GM19395 (cell line): Measurements from ENCODE around the gene RHBDL3.
"Not testable (repeated sequence)": the region's sequence is repeated elsewhere in the genome, so short reads cannot be mapped to it uniquely, and the experiment has no call there.

Experiments
- ATAC-seq: cut with Tn5 transposase; IDR thresholded peaks from one replicate; pipeline ENCODE4 v1.9.1; 2021; ENCODE audit warnings: mild to moderate bottlenecking, moderate library complexity; ENCODE audit not compliant: unreplicated experiment

The RHBDL3 gene, protein sequence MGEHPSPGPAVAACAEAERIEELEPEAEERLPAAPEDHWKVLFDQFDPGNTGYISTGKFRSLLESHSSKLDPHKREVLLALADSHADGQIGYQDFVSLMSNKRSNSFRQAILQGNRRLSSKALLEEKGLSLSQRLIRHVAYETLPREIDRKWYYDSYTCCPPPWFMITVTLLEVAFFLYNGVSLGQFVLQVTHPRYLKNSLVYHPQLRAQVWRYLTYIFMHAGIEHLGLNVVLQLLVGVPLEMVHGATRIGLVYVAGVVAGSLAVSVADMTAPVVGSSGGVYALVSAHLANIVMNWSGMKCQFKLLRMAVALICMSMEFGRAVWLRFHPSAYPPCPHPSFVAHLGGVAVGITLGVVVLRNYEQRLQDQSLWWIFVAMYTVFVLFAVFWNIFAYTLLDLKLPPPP

DNA sequence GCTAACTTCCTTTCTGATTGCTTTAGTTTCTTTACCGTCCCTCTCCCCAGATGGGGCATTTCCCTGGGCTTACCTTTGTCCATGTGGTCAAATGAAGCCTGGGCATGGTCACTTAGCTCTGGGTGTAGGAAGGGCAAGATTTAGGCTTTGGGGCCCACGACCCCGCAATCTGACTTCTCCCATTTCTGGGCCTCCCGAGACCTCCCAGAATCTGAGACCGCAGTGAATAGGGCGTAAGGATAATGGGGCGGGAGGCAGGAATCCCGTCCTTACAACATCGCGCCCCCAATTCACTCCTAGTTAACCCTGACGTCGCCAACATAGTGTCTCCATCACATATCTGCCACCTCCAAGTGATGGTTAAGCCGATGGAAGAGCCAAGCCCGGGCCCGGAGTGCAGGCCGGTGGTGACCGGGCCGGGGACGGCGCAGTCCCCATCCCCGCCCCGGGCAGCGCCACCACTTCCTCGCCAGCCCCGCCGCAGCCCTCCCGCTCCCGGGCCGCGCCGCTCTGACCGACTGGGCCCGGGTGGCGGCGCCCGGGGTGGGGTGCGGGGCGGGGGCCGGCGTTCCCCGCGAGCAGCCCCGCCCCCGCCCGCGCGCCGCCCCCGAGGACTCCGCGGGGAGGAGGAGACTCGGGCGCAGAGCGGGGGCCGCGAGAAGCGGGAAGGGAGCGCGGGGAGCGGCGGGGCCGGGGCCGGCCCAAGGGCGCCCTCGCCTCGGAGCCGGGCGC, at the start of gene RHBDL3:
RHBDL3 (plus strand) TSS at position 641 of the 732 bp plus-strand sequence. CDS start 358 bp downstream, outside the sequence.
- no peak for ATAC-seq

DNA sequence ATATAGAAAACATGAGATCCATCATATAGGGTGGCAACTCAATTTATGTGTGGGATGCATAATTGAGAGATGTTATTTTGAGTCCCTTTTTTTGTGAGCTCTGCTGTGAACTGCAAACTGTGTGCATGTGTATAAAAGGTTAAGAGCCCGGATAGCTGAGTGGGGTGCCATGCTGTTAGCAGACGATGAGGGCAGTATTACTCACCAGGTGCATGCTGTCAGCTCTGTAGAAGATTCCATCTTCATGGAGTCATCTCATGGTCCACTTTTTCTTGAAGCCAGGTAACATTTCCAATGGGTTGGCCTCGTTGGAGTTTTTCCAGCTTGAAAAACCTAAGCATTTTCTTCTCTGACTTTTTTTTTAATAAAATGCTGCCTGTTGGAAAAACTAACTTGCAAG, 43.0 kb upstream of the RHBDL3 start:
- ATAC-seq: no peak

DNA sequence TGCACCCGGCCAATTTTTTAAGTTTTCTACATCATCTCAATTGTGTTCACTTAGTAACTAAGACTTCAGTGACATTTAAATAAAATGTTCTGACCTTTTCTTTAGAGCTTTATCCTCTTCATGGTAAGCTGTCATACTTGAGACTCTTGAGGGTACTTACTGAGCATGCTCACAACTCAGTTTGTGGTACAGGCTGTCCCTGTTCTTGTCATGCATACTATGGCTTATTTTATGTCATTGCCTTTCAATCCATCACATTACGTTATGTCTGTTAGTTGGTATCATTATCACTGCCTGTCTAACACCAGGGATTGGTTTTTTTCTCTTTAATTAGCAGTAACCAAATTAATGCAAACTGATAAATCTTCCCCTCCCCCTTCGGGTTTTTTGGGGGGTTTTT, 41.9 kb upstream of the RHBDL3 start:
- no peak for ATAC-seq

DNA sequence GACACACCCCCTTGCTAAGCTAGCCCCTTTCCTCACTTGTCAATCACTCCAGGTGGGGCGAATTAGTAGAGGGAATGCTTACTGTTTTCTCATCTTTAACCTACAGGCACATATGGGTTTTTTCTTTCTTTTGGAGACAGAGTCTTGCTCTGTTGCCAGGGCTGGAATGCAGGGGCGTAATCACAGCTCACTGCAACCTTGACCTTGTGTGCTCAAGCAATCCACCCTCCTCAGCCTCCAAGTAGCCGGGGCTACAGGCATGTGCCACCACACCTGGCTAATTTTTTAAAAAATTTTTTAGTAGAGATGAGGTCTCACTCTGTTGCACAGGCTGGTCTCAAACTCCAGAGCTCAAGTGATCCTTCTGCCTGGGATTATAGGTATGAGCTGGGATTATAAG, 38.7 kb upstream of the RHBDL3 start:
- no peak for ATAC-seq

DNA sequence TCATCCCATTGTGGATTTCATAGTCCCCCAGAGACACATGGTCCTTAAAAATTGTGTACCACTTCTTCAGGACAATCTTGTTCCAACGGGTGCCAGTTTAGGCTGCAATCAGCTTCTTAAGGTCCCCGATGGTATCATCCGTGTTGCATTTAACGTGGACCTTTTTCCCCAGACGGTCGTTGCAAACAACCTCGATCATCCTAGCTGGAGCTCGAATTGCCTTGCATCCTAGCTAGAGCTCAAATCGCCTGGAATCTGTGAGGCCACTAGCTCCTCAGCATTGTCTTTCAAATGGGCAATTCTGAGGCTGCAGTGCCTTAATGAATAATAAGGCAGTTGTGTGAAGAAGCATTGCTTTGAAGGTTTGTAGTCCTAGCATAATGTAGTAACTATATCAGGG, 37.7 kb upstream of the RHBDL3 start:
- no peak for ATAC-seq

DNA sequence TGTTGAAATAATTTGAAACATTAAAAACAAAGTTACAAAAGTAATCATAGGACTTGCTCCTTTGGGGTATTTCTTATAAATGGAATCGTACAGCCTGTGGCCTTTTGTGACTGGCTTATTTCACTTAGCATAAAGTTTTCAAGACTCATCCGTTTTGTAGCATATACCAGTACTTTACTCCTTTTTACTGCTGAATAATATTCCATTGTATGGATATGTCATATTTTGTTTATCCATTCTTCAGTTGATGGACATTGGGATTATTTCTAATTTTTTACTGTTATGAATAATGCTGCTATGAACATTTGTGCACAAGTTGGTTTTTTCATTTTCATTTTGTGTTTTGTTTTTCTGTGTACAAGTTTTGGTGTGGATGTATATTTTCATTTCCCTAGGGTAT, 30.0 kb upstream of the RHBDL3 start:
- ATAC-seq: no peak

DNA sequence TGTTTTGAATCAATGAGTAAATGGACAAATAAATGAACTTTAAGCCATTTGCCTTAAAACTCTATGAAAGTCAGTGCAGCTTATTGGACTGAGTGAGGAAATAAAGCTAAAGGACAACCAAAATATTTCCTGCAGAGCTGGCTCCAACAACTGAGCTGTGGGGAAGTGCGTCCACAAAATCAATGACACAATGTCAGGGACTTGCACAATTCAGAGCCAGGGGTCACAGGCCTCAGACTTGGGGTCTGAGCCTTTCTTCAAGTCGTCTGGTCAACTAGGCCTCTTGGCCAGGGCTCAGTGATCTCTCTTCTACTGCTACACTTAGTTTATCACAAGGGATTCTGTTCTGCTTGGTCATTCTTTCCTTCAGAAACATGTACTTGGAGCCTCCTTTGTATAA, 26.2 kb upstream of the RHBDL3 start:
- ATAC-seq: no peak

DNA sequence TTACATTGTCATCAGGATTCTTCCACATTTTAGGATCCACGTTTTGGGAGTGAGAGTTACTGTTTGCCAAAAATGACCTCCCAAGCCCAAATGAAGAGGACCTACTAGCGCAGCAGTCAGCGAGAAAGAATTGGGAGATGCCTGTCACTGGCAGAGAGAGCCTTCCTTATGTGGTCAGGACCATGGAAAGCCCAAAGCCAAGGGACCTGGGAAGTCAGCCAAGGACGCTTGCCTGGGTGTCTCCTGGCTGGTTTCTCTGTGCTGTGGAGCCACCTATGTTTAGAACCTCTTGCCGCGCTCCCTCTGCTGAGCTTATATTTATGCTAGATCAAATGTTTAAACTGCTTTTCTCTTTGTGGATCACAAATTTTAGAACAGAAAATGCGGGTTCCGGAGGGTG, 24.9 kb upstream of the RHBDL3 start:
- no peak for ATAC-seq

DNA sequence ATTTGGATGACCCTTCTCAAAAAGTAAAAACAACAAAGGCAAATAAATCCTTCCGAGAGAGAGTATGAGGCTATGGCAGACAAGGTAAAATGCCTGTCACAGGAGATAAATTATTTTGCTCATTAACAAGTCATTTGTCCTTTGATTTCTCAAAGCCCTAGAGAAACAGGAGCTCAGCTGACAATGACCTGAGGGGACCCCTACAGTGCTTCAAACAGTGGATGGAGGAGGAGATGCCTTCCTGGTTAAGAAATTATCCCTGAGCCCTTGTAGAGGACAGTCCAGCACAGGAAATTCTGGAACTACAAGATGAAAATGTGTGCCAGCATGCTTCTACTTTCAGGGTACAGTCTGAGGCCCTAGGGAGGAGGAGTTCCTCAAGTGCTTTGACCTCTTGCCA, 24.0 kb upstream of the RHBDL3 start:
- no peak for ATAC-seq

DNA sequence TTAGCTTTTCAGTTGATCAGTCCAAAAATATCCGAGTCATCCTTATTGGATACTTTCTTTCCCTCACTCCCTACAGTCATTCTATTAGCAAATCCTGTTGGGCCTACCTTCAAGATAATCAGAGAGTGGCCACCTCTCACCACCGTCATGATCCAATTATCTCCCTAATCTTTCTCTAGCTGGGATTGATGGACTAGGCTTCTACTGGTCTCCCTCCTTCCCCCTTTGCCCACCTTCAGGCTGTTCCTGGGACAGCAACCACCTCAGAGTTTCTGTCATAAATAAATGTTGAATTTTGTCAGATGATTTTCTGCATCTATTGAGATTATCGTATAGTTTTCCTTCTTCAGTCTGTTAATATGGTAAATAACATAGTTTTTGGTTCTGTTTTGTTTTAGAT, 16.2 kb upstream of the RHBDL3 start:
- ATAC-seq: no peak

DNA sequence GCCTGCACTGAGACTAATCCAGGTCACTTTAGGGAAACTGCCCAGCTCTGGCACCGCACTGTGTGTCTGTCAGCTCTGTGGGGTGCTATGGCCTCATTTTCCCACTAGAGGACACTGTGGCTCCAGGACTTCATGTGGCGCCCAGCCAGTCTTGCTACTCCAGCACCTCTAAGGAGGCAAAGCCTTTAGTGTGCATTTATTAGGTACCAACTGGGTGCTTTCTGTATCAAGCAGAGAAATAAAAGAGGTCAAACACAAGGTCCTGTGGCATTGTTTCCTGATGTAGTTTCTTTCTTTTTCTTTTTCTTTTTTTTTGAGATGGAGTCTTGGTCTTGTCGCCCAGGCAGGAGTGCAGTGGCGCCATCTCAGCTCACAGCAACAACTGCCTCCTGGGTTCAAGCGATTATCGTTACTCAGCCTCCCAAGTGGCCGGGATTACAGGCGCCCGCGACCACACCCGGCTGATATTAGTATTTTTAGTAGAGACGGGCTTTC, 12.5 kb upstream of the RHBDL3 start:
- no peak for ATAC-seq

DNA sequence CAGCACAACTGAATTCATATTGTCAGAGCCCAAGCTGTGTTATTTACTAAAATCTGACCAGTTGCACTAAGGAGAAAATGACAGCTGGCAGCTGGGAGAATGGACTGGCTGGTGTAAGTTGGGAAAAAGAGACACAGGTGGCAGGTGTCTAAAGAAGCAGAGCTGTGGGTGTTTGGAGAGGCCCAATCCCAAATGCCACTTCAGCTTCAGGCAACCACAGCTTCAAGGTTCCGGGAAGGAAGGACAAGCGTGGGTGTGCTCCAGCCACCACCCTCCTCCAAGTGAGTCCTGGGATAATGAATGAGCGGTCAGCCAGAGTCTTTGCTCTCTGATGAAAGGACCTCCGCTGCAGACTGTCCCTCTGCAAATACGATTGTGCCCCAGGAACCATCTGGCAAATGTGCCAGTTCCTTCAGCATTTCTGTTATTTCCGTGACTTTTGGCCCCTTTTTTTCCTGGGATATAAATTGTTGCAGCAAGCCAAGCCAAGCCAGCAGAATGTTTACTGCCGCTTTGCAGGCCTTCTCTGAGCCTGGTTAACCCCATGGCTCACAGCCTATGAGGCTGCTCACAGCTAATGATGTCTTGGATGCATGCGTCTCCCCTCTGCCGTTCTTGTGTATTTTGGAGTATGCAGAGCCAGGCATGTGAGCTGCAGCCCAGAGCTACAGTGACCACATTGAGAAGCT, 9.5 kb upstream of the RHBDL3 start:
- no peak for ATAC-seq

DNA sequence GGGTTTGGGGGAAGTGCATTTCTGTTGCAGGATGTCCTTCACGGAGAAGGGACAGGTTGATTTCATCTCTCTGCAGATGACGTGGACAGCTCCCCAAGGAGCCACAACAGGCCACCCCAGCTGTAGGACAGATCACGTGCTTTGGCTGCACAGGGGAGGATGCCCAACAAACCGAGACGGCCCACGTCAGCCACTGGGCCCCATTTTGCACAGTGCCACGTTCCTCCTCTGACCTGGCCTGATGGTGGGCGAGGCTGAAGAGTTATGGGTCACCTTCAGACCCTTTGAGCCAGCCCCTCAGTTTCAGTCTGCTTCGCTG, 9.0 kb upstream of the RHBDL3 start:
- ATAC-seq: no peak

DNA sequence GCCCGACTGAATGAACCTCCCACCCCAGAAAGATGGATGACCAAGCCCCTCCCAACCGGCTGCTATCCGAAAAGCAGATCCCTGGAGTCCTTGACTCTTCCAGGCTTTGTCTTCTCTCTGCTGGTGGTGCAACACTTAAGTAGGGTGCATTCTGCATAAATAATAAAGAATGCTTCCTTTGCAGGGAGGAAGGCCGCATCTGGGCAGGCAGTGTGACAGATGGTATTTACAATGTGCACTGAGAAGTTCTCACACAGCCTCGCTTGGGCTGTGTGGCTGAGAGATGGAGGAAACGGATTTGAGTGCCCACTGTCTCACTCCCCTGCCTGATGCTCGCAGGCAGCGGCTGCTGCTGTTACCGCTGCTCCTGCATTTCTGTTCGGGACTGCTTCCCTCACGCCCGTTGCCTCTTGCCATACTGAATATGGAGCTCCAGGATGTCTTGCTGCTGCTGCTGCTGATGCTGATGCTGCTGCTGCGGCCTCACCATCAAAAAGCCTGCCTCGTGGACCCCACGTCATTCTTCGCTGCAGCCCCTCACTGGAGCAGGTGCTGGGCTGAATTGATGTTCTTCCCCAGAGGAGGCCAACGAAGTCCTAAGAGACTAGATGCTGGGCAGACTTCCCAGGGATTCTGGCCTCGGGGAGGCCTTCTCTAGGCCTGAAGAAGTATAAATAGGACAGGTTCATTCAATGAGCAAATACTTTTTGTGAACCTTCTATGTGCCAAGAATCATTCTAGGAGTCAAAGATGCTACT, 7.1 kb upstream of the RHBDL3 start:
- no peak for ATAC-seq

DNA sequence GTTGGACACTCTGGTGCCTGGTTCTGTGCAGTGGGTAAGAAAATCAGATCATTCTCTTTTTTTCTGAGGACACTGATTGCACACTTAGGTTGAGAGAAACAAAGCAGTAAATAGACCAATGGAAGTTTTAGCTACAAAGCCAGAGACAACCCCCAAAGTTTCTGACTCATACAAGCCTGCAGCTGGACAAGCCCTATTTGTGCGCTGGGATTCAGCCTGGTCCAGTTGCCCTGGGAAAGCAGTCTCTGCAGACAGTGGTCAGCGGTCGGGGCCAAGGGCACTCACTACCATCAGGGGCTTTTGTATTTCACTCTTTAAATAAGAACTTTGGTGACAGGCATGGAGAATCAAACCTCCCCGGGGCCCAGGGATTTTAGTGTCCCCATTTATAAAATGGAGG, 6.0 kb upstream of the RHBDL3 start:
- ATAC-seq: no peak

DNA sequence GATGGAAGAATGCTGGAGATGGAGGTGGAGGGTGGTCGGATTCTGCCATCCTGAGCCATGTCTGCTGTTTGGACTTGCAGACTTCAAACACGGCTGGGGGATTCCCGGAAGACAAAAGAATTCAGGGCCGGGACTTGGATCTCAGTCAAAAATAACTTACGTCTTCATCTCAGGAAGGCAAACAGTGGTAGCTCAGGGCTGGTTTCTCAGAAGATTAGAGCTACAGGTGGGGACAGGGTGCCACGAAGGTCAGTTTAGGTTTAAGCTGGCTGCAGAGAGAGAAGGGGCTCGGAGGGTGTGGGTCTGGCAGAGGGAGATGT, 4.3 kb upstream of the RHBDL3 start:
- ATAC-seq: no peak

DNA sequence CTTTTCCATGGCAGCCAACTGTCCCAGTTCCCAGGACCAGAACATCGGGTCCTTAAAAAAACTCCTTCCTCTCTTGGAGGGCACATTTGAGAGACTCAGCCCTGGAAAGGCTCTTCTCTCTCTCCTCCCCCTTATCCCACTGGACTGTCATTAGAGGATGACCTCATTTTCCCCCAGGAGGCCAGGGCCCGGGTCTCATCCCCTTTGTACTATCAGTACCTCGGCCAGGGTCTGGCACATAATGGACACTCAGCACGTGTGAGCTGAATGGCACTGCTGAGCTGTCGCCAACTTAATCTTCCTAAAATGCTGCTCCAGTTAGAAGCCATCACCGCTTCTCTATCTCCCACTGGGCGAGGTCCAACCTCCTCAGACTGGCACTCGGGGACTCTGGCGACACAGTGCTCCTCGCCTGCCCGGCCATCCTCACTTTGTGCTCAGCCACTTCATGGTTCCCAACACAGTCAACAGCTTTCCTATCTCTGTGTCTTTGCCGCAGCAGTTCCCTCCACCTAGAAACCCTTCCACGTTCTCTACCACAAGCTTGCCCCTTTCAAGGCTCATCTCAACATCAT, 3.6 kb upstream of the RHBDL3 start:
- ATAC-seq: no peak

DNA sequence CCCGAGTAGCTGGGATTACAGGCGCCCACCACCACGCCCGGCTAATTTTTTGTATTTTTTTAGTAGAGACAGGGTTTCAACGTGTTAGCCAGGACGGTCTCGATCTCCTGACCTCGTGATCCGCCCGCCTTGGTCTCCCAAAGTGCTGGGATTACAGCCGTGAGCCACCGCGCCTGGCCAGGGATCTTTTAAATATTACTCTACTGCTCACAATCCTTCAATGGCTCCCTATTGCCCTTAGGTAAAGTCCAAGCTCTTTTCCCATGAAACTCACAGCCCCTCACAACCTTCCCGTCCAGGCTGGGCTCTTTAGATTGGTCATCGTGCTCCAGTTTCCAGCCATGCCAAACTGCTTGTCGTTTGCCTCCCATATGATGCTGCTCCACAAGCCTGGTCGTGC, 2.1 kb upstream of the RHBDL3 start:
- ATAC-seq: not testable (repeated sequence)

DNA sequence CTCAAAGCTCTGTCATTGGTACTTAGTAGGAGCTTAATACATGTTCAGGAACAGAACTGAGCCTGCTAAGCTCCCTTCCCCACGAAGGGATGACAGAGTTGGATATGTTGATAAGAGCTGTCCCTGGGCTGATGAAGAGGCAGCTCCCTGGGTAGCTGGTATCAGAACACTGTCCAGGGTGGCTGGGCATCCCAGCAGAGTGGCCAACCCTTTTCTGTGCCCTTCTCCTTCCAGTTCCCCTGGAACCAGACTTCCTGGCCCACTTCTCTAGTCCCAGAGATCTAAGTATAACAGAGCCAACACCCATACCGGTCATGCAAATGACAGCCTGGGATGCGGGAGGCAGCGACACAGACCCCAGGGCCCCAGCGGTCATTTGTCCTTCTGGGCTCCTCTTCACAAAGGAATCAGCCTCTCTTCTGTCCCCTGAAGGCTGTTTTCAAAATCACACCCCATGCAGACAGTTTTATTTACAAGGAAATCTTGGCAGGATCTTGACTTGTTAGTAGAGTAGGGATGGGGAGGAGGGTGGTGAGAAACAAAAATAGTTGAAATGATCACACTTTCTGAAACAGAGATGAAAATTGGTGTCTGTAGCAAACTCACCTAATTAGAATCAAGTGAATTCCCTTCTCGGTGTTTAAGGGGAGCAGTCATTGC, 1.4 kb upstream of the RHBDL3 start:
- no peak for ATAC-seq

DNA sequence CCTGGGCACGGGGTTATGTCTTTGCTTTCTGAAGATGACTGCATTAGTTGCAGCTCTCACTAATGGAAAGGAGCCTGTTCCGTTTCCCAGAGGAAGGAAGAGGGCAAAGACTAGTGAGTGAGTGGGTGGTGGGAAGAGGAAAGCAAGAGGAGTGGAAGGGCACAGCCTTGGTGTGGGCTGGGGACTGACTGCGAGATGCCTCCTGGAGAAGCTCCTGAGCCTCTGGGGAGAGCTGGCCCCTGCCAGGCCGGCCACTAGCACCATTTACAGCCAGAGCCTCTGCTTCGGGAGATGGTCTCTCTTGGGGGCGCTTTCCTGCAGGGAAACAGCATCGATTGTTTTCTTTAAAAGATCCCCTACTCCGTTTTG, 825 bp upstream of the RHBDL3 start:
- no peak for ATAC-seq

DNA sequence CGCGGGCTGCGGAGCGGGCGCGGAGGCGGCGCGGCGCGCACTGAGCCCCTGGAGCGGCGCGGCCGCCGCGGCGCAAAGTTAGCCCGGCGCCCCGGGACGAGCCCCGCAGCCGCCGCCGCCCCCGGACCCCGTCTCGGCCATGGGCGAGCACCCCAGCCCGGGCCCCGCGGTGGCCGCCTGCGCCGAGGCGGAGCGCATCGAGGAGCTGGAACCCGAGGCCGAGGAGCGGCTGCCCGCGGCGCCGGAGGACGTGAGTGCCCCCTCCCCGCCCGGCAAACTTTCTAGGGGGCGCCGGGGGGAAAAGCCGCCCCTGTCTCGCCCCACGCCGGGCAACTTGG, 388 bp downstream of the RHBDL3 start:
- no peak for ATAC-seq
